ENCODE measurements around the gene FBXL20. TPM values are rescaled to one million over a fixed set of nuclear protein-coding genes. Genes with fewer than 3 reads are reported as not detected.

The FBXL20 gene
- total RNA-seq, 1 donor from 2014 or later = 14.1 TPM

- Mint-ChIP-seq H3K4me1 (peaks cover 3% of the 10 kb centered on the region), H3K27ac (no peak overlapping the region), H3K27me3 (no peaks in the 10 kb centered on the region), H3K36me3 (ENCODE audit: low read depth) (peaks cover 59% of the 10 kb centered on the region), H3K9me3 (no peaks in the 10 kb centered on the region), H3K4me3 (no peak overlapping the region)
- ChIA-PET POLR2A (no interaction called here), CTCF (no interaction called here)
- ATAC-seq (ENCODE audit: low read depth) (no peak), DNase-seq (no peak)
- TF ChIP-seq CTCF (IDR thresholded peaks at IDR 0.05) = no peak
- intact Hi-C loops (cut with micrococcal nuclease) = no loop called here
These were observed 6.9 kb upstream of the FBXL20 start for GRCh38 chr17:39408360-39408759.

GRCh38 chr17:39406951-39407350 is 5.5 kb upstream of the FBXL20 start:
- intact Hi-C loops (cut with micrococcal nuclease) = no loop called here
- Mint-ChIP-seq H3K27ac (no peak overlapping the region), H3K4me1 (peaks cover 6% of the 10 kb centered on the region), H3K36me3 (ENCODE audit: low read depth) (peaks cover 56% of the 10 kb centered on the region), H3K27me3 (no peaks in the 10 kb centered on the region), H3K4me3 (no peak overlapping the region), H3K9me3 (no peaks in the 10 kb centered on the region)
- ChIA-PET CTCF (no interaction called here), POLR2A (interaction anchor here (0.6 kb wide), 1 partner anchor 207 kb away, joined by 3 read pairs; no protein-coding TSS in a partner anchor)
- DNase-seq (no peak), ATAC-seq (ENCODE audit: low read depth) (no peak)
- no peak for TF ChIP-seq CTCF (IDR thresholded peaks at IDR 0.05)

GRCh38 chr17:39405436-39405835 is 4.0 kb upstream of the FBXL20 start:
- H3K27me3 Mint-ChIP-seq = no peaks in the 10 kb centered on the region
- H3K36me3 Mint-ChIP-seq (ENCODE audit: low read depth) = peaks cover 48% of the 10 kb centered on the region
- H3K27ac Mint-ChIP-seq = no peak overlapping the region
- intact Hi-C loops (cut with micrococcal nuclease) = no loop called here
- CTCF ChIA-PET = no interaction called here
- POLR2A ChIA-PET = interaction anchor here (0.7 kb wide), 2 partner anchors 70 to 97 kb away, joined by 3 read pairs; no protein-coding TSS in a partner anchor
- H3K4me3 Mint-ChIP-seq = no peak overlapping the region
- TF ChIP-seq CTCF (IDR thresholded peaks at IDR 0.05) = no peak
- no peak for ATAC-seq (ENCODE audit: low read depth)
- H3K4me1 Mint-ChIP-seq = peaks cover 10% of the 10 kb centered on the region
- no peak for DNase-seq
- no peaks in the 10 kb centered on the region for H3K9me3 Mint-ChIP-seq

GRCh38 chr17:39404542-39405378 is 3.3 kb upstream of the FBXL20 start:
- DNase-seq (no peak), ATAC-seq (ENCODE audit: low read depth) (no peak)
- no peak overlapping the region for H3K4me3 Mint-ChIP-seq
- POLR2A ChIA-PET = interaction anchor here (0.5 to 0.7 kb wide), 5 partner anchors 10 to 97 kb away, joined by 3 to 5 read pairs (median 3); no protein-coding TSS in a partner anchor
- peaks cover 17% of the 10 kb centered on the region for H3K4me1 Mint-ChIP-seq
- H3K27ac Mint-ChIP-seq = peak overlapping the region; percentile 16
- H3K27me3 Mint-ChIP-seq = no peaks in the 10 kb centered on the region
- intact Hi-C loops (cut with micrococcal nuclease) = loop anchor here (5.0 kb wide), 3 partner anchors 97 to 537 kb away; no protein-coding TSS in a partner anchor
- CTCF ChIA-PET = no interaction called here
- no peaks in the 10 kb centered on the region for H3K9me3 Mint-ChIP-seq
- TF ChIP-seq CTCF (IDR thresholded peaks at IDR 0.05) = no peak
- peaks cover 41% of the 10 kb centered on the region for H3K36me3 Mint-ChIP-seq (ENCODE audit: low read depth)

- ATAC-seq (ENCODE audit: low read depth) = no peak
- intact Hi-C loops (cut with micrococcal nuclease) = loop anchor here (1.0 to 5.0 kb wide), 5 partner anchors 48 to 536 kb away; partner anchors contain the start of genes CDK12 and MED1
- no peaks in the 10 kb centered on the region for H3K9me3 Mint-ChIP-seq
- peak overlapping the region; percentile 63 for H3K4me3 Mint-ChIP-seq
- TF ChIP-seq CTCF (IDR thresholded peaks at IDR 0.05) = no peak
- peaks cover 24% of the 10 kb centered on the region for H3K36me3 Mint-ChIP-seq (ENCODE audit: low read depth)
- H3K4me1 Mint-ChIP-seq = peaks cover 20% of the 10 kb centered on the region
- ChIA-PET POLR2A (interaction anchor here (0.5 to 2.5 kb wide), 4 partner anchors 48 to 153 kb away, joined by 4 to 21 read pairs (median 7); partner anchors contain the start of genes CDK12 and MED1), CTCF (interaction anchor here (0.7 kb wide), 1 partner anchor 230 kb away, joined by 3 read pairs; no protein-coding TSS in a partner anchor)
- no peak for DNase-seq
- H3K27ac Mint-ChIP-seq = peak overlapping the region; percentile 76
- H3K27me3 Mint-ChIP-seq = no peaks in the 10 kb centered on the region
These were observed 1.6 kb upstream of the FBXL20 start for GRCh38 chr17:39402890-39403605.

Measured in activated B cell treated with CpG ODN at 0.5 μM for 24 hours (primary cell).